NT2/D1 (cell line): Measurements from ENCODE around the gene KANSL2.

ENCODE experiments used
- SUZ12 ChIP-seq: IDR thresholded peaks from 2 replicates; pipeline ENCODE4 v1.6.1; 2011; ENCODE audit not compliant: insufficient read length, insufficient read depth; ENCODE audit errors: extremely low read depth
- YY1 ChIP-seq: IDR thresholded peaks from 2 replicates; pipeline ENCODE4 v1.6.1; 2011; ENCODE audit not compliant: insufficient read length, insufficient read depth
- ZNF274 ChIP-seq: IDR thresholded peaks from 2 replicates; pipeline ENCODE4 v1.6.1; 2011; ENCODE audit warnings: mild to moderate bottlenecking, low read depth, low read length

- TF ChIP-seq ZNF274 (no peak), SUZ12 (no peak), YY1 (no peak)
Measured at GRCh38 chr12:48680861-48681260, 1.2 kb downstream of the KANSL2 start.
